Measurements from ENCODE around the gene TAS2R60.

- peak; percentile 68; the same call in 1 of the 2 replicates for TF ChIP-seq POLR2AphosphoS5 (IDR thresholded peaks at IDR 0.05; ENCODE audit: low read depth, low read length)
- TF ChIP-seq JUND (IDR thresholded peaks at IDR 0.05) = peak; percentile 99
- TF ChIP-seq CTCF (IDR thresholded peaks at IDR 0.05) = no peak; the same call in 1 of the 2 replicates
- TF ChIP-seq ELF1 (IDR thresholded peaks at IDR 0.05) = peak; percentile 32; the same call in 1 of the 2 replicates
- peak; percentile 72 for TF ChIP-seq MAX (IDR thresholded peaks at IDR 0.05; ENCODE audit: low read depth)
- no peak for TF ChIP-seq RFX5 (IDR thresholded peaks at IDR 0.05; ENCODE audit: low read length)
- TF ChIP-seq SMC3 (IDR thresholded peaks at IDR 0.05; ENCODE audit: low read depth, low read length) = no peak
Measured at GRCh38 chr7:143492043-143492471, 48.8 kb downstream of the TAS2R60 start.
